Right renal pelvis (tissue), 4 donors: Measurements from ENCODE around the gene HTN3. TPM values are rescaled to one million over a fixed set of nuclear protein-coding genes. Genes with fewer than 3 reads are reported as not detected.
"Not testable (repeated sequence)": the region's sequence is repeated elsewhere in the genome, so short reads cannot be mapped to it uniquely, and the experiment has no call there.

Experiments
- DNase-seq, 4 donors: peaks; one replicate each; pipeline ENCODE4 v3.0.0-alpha.2; 2013; ENCODE audit warnings: low read depth in 4 of 4, low spot score in 3 of 4, missing footprints in 1 of 4
- polyA plus RNA-seq, 4 donors: library from polyadenylated mRNA; unstranded; fragments of 120-200 nt; gene quantifications; one replicate each; pipeline ENCODE4 v1.2.1, GENCODE V29; 2013; ENCODE audit not compliant: insufficient read length in 4 of 4

Gene HTN3
- polyA plus RNA-seq, result not detected

DNA sequence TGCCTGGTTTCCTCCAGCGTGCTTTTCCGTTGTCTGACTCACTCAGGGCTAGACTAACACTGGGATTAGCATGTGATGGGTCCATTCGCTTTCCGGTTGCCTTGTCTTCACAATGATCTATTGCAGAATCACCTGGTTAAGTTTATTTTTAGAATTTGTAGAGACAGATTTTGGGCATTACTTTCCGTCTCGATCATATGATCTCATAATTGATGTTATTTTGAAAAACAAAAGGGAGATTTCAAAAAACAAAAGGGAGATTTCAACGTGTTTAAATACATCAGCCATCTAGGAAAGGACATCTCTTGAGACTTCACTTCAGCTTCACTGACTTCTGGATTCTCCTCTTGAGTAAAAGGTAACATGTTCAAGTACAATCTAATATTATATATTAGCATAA, at the start of gene HTN3:
Gene HTN3 (plus strand): TSS at position 301 of the 400 bp plus-strand sequence. CDS start 2,282 bp downstream, outside the sequence.
- not testable (repeated sequence) for DNase-seq

DNA sequence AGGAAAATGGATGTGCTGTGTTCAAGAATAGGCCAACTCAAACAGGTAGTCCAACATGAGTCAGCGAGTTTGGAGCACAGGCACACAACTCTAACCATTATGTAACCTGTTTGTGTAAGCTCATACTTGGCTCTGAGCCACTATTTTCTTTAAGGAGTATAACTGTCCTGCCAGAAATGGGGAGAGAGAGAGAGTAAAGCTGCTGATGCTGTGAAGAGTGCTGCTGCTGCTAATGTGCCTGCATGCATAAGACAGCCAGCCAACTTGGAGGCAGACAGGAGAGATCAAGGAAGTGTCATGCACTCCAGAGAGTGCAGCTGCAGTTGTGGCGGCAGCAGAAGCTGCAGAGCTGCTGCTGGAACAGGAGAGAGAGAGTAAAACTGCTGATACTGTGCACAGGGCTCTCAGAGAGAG, 44.2 kb upstream of the HTN3 start:
- DNase-seq, result peak in 3 of 4 donors; percentile 5 to 22 (median 18)

- no peak for DNase-seq
Observed at GRCh38 chr4:69986663-69987062, 41.6 kb upstream of the HTN3 start.

- DNase-seq, result no peak
Observed at GRCh38 chr4:69991016-69991415, 37.2 kb upstream of the HTN3 start.

DNA sequence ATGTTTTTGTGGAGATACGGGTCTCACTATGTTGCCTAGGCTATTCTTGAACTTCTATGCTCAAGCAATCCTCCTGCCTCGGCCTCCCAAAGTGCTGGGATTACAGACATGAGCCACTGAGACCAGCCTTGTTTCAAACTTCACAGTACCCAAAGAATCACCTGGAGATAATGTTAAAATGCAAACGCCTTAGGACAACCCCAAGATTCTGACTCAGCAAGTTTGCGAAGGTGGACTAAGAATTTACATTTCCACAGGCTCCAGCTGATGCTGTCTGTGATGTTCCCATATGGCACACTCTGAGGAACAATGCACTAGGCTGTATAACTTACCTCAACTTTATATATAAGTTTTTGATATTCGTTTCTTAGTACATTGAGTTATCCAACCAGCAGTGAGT, 33.5 kb upstream of the HTN3 start:
- DNase-seq, result no peak

DNA sequence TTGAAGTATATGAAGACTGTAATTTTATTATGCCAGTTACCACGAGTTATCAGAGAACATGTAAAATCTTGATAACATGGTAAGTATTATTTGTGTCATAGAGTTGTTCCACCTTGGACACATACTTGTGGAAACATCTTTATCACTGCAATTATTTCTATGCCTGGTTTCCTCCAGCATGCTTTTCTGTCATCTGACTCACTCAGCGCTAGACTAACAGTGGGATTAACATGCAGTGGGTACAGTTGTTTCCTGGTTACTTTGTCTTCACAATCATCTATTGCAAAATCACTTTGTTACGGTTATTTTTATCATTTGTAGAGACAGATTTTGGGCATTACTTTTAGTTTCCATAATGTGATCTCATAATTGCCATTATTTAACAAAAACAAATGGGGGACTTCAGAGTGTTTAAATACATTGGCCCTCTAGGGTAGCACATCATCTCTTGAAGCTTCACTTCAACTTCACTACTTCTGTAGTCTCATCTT, 32.7 kb upstream of the HTN3 start, which contains the start of gene STATH:
Gene STATH (plus strand): TSS at position 441 of the 491 bp plus-strand sequence. CDS start 2,472 bp downstream, outside the sequence.
- DNase-seq, result no peak

DNA sequence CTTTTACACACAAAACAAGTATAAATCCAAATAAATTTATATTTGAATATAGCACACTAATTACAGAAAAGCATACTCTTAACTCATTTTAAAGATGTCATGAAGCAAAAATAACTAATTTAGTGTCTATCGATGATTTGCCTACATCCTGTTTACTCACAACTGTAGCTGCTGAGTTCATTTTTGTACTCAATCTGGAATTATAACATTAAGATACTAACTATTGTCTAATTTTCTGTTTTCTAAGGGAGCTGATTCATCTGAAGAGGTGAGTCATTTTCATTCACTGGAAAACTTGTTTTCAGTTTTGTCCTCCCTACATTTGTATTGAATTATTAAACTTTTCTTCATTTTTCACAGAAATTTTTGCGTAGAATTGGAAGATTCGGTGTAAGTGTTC, 28.8 kb upstream of the HTN3 start:
- no peak for DNase-seq

- DNase-seq, result no peak
Observed at GRCh38 chr4:70000711-70001110, 27.5 kb upstream of the HTN3 start.

DNA sequence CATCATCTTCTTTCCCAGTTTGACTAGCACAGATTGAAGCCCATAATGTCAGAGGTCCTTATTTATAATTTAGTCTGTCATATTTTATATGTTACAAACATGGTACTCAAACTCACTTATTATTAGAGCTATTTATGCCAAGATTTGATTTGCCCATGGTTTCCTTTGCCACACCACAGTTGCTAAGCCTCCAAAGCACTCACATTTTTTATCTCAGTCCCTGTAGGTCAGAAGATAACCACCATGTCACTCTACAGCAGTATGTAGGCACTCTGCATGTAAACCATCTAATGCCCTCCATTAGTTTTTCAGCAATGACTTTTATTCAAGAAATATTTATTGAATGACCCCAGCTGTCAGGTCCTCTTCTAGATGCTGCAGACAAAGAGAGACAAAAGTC, 25.8 kb upstream of the HTN3 start:
- no peak for DNase-seq

DNA sequence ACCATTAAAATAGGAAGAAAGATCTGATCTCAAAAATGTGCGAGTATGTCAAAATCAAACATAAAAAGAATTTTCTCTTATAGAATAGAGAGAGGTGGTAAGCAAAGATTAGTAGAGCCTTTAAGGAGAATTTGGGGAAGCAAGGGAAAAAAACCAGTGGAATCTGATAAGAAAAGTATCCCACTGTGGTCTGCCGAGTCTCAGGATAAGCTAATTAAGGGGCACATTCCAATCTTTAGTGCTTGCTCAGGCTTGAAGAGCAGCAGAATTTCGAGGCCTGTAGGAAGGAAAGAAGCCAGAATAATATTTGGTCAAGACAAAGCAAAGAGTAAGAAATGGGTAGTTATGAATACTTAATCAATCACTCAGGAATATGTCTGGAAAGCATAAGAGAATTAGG, 19.5 kb upstream of the HTN3 start:
- no peak for DNase-seq

GRCh38 chr4:70019006-70019405, 9.3 kb upstream of the HTN3 start:
- DNase-seq, result not testable (repeated sequence)

GRCh38 chr4:70023218-70023617, 5.0 kb upstream of the HTN3 start:
- DNase-seq, result no peak

DNA sequence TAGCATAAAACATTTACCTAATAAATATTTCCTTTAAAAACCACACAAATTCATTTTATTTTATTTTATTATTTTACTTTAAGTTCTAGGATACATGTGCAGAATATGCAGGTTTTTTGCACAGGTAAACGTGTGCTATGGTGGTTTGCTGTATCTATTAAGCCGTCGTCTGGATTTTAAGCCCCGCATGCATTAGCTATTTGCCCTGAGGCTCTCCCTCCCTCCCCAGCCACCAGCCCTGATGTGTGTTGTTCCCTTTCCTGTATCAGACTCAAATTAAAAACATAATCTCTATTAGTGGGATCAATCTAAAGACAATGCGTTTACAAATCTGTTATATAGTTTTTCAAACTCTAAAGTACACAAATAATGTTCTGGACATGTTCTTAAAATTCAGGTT, 1.2 kb upstream of the HTN3 start:
- no peak for DNase-seq

- not testable (repeated sequence) for DNase-seq
Observed at GRCh38 chr4:70037559-70037958, 9.3 kb downstream of the HTN3 start.

GRCh38 chr4:70039928-70040327, 11.7 kb downstream of the HTN3 start:
- not testable (repeated sequence) for DNase-seq

DNA sequence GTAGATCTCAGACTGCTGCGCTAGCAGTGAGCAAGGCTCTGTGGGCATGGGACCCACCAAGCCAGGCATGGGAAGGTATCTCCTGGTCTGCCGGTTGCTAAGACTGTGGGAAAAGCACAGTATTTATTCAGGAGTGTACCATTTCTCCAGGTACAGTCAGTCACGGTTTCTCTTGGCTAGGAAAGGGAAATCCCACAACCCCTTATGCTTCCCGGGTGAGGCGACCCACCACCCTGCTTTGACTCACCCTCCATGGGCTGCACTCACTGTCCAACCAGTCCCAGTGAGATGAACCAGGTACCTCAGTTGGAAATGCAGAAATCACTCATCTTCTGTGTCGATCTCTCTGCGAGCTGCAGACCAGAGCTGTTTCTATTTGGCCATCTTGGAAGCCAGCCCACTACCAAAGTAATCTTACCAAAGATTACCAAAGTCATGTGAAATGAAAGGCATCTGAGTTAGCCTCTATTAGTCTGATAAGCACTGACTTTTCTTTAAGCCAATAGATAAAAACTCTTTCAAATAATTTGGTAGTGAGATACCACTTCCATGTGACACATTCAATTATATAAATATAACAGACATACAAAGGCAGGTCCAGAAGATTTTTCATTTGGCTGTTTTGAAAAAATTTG, 13.5 kb downstream of the HTN3 start:
- DNase-seq, result no peak

GRCh38 chr4:70050138-70050537, 21.9 kb downstream of the HTN3 start, which contains the start of gene HTN1:
TSS of gene HTN1 (plus strand) at chr4:70050438. CDS start at chr4:70053077, 2,639 bp downstream.
- not testable (repeated sequence) for DNase-seq

DNA sequence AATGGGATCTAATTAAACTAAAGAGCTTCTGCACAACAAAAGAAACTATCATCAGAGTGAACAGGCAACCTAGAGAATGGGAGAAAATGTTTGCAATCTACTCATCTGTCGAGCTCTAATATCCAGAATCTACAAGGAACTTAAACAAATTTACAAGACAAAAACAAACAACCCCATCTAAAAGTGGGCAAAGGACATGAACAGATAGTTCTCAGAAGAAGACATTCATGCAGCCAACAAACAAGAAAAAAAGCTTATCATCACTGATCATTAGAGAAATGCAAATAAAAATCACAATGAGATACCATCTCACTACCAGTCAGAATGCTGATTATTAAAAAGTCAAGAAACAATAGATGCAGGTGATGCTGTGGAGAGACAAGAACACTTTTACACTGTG, 28.3 kb downstream of the HTN3 start:
- DNase-seq, result not testable (repeated sequence)

DNA sequence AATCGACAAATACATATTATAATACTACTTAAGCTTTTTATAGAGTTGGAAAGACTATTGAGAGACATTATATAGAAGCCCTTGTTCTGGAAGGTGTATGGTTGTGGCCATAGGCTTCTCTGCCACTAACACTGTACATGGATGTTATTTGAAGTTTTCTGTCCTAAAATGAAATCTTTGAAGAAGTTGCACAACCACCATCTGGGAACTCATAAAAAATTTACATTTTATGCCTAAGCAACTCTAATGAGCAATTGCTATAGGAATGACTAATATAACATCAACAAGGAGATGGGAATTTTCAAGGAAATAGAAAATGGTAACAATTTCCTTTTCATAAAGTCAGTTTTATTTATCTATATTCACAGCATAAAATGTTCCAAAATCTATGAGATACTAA, 29.4 kb downstream of the HTN3 start:
- DNase-seq, result no peak

DNA sequence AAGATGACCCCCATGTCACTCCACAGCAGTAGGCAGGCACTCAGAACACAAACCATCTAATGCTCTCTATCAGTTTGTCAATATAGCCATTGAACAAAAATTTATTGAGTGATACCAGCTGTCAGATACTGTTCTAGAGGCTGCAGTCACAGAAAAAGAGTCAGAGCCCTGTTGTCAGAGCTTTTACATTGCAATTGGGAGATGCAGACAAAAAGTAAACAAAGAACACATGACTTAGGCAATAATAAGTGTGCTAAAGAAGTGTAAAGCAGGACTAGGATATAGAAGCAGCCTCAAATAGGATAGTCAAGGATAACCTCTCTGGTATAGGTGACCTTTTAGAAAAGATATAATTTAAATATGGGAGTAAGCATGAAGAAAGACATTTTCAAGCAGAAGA, 30.9 kb downstream of the HTN3 start:
- no peak for DNase-seq

- no peak for DNase-seq
Observed at GRCh38 chr4:70062000-70062399, 33.7 kb downstream of the HTN3 start.

DNA sequence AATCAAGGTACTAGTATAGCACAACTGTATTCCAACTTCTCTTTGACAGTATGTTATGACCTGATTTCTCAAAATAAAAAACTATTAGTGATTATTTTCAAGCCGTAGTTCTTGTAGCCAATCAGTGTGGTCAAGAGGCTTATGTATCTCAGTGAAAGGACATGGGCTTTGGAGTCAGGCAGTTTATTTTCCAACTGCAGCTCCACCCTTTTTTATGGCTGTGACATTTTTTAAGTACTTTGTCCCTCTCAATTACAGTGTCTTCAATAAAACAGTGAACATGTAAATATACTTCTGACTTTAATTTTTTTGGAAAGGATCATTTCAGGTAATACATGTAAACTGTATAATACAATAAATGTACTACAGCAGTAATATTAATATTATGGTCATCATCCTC, 51.9 kb downstream of the HTN3 start:
- DNase-seq, result no peak
